Measurements from ENCODE around the gene MVK. TPM values are rescaled to one million over a fixed set of nuclear protein-coding genes. Genes with fewer than 3 reads are reported as not detected.

MVK gene
- total RNA-seq, 1 experiment from 2014 or later: 50.8 TPM

DNA sequence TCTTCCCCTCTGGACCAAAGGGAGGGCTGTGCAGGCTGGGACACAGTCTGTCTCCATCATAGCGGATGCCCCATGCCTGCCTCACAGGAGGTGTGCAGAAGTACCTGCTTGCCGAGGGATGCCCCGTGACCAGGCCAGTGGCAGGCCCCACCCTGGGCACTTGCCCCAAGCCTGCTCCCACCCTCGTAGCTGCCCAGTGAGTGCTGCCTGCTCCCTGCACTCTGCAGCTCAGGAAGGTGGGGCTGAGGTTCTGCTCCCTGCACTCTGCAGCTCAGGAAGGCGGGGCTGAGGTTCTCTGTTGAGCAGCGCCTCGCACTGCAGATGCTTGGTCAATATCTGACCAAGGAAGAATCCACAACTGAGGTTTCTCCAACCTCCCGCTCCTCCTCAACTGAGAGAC, 7.2 kb upstream of the MVK start:
- no peak for DNase-seq
- Histone ChIP-seq H3K9me3 (ENCODE audit: insufficient read depth, low read depth) (no peaks in the 10 kb centered on the region), H3K27ac (no peak overlapping the region), H2AFZ (no peak overlapping the region), H3K36me3 (ENCODE audit: low read depth) (0 out of 2 replicates have a peak, but pooled peaks cover 6% of the 10 kb centered on the region), H3K9me2 (ENCODE audit: insufficient read depth) (no peaks in the 10 kb centered on the region), H4K20me1 (ENCODE audit: insufficient read depth) (no peaks in the 10 kb centered on the region; the same call in 1 of the 2 replicates), H3K27me3 (ENCODE audit: insufficient read depth, low read depth) (no peaks in the 10 kb centered on the region), H3K4me3 (no peak overlapping the region), H3K79me2 (ENCODE audit: low read depth) (no peaks in the 10 kb centered on the region), H3K4me2 (no peak overlapping the region), H3F3A (ENCODE audit: insufficient read depth, low read depth) (no peaks in the 10 kb centered on the region), H3K4me1 (replicated peaks; ENCODE audit: insufficient read depth) (no peaks in the 10 kb centered on the region)
- no peak for TF ChIP-seq EZH2 (IDR thresholded peaks at IDR 0.05; ENCODE audit: low read depth)
- TF ChIP-seq, protein P1, sequence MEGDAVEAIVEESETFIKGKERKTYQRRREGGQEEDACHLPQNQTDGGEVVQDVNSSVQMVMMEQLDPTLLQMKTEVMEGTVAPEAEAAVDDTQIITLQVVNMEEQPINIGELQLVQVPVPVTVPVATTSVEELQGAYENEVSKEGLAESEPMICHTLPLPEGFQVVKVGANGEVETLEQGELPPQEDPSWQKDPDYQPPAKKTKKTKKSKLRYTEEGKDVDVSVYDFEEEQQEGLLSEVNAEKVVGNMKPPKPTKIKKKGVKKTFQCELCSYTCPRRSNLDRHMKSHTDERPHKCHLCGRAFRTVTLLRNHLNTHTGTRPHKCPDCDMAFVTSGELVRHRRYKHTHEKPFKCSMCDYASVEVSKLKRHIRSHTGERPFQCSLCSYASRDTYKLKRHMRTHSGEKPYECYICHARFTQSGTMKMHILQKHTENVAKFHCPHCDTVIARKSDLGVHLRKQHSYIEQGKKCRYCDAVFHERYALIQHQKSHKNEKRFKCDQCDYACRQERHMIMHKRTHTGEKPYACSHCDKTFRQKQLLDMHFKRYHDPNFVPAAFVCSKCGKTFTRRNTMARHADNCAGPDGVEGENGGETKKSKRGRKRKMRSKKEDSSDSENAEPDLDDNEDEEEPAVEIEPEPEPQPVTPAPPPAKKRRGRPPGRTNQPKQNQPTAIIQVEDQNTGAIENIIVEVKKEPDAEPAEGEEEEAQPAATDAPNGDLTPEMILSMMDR (conservative IDR thresholded peaks at IDR 0.05): no peak
- CTCF ChIA-PET: no interaction called here
- intact Hi-C loops (cut with micrococcal nuclease; ENCODE audit: unreplicated experiment): no loop called here
- BruUV-seq (replicated peaks): no TSS peak
- POLR2A ChIA-PET (ENCODE audit: unreplicated experiment): no interaction called here

DNA sequence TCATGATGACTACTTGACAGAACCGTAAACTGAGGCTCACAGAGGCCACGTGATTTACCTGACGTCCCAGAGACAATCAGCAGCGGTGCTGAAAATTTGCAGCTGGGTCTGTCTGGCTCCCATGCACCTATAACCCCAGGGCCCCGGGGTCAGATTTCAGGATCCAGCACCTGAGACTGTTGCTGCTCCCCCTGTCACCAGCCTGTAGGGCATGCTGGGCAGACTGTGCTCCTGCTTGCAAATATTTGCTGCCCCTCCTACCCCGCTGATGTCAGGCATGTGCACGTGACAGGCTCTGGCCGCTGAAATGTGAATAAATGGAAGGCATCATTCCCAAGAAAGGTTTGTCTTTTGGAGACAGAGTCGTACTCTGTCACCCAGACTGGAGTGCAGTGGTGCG, 6.3 kb upstream of the MVK start:
- DNase-seq: no peak
- Histone ChIP-seq H3K36me3 (ENCODE audit: low read depth) (0 out of 2 replicates have a peak, but pooled peaks cover 6% of the 10 kb centered on the region), H3K27ac (no peak overlapping the region), H3K27me3 (ENCODE audit: insufficient read depth, low read depth) (no peaks in the 10 kb centered on the region), H3F3A (ENCODE audit: insufficient read depth, low read depth) (no peaks in the 10 kb centered on the region), H2AFZ (no peak overlapping the region), H4K20me1 (ENCODE audit: insufficient read depth) (no peaks in the 10 kb centered on the region; the same call in 1 of the 2 replicates), H3K4me1 (replicated peaks; ENCODE audit: insufficient read depth) (peaks cover 2% of the 10 kb centered on the region; the same call in 1 of the 2 replicates), H3K79me2 (ENCODE audit: low read depth) (peaks cover under 1% of the 10 kb centered on the region; the same call in 1 of the 2 replicates), H3K9me2 (ENCODE audit: insufficient read depth) (no peaks in the 10 kb centered on the region), H3K4me2 (no peak overlapping the region), H3K4me3 (no peak overlapping the region), H3K9me3 (ENCODE audit: insufficient read depth, low read depth) (no peaks in the 10 kb centered on the region)
- CTCF ChIA-PET: no interaction called here
- BruUV-seq (replicated peaks): no TSS peak
- TF ChIP-seq, protein P1 (conservative IDR thresholded peaks at IDR 0.05): no peak
- TF ChIP-seq EZH2 (IDR thresholded peaks at IDR 0.05; ENCODE audit: low read depth): no peak
- POLR2A ChIA-PET (ENCODE audit: unreplicated experiment): no interaction called here
- intact Hi-C loops (cut with micrococcal nuclease; ENCODE audit: unreplicated experiment): no loop called here

DNA sequence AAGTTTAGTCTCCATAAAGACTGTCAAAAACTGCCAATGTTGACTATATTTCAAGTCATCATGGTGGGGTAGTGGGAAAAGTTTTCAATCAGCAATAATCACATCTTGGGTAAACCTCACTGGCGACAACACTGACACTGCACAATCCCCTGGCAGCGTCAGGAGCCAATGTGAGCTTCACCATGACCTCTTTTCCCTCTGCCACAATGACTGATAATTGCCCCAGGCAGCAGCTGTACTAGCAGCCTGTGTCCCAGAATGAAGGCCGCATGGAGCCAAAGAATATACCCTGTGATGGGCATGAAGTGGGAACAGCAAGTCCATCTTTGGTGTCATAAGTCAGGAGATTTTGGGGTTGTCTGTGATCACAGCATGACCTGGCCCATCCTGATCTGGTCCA, 5.6 kb upstream of the MVK start:
- H3K79me2 ChIP-seq (ENCODE audit: low read depth): peaks cover 7% of the 10 kb centered on the region
- no peak for DNase-seq
- H3K9me3 ChIP-seq (ENCODE audit: insufficient read depth, low read depth): no peaks in the 10 kb centered on the region
- no peaks in the 10 kb centered on the region for H3K27me3 ChIP-seq (ENCODE audit: insufficient read depth, low read depth)
- 0 out of 2 replicates have a peak, but pooled peaks cover 6% of the 10 kb centered on the region for H3K36me3 ChIP-seq (ENCODE audit: low read depth)
- H3K4me1 ChIP-seq (replicated peaks; ENCODE audit: insufficient read depth): peaks cover 7% of the 10 kb centered on the region
- H2AFZ ChIP-seq: no peak overlapping the region
- intact Hi-C loops (cut with micrococcal nuclease; ENCODE audit: unreplicated experiment): no loop called here
- H3K4me3 ChIP-seq: no peak overlapping the region
- H3F3A ChIP-seq (ENCODE audit: insufficient read depth, low read depth): no peaks in the 10 kb centered on the region
- H3K27ac ChIP-seq: no peak overlapping the region
- ChIA-PET CTCF (no interaction called here), POLR2A (ENCODE audit: unreplicated experiment) (no interaction called here)
- no TSS peak for BruUV-seq (replicated peaks)
- TF ChIP-seq, protein P1 (conservative IDR thresholded peaks at IDR 0.05): no peak
- TF ChIP-seq EZH2 (IDR thresholded peaks at IDR 0.05; ENCODE audit: low read depth): no peak
- H3K9me2 ChIP-seq (ENCODE audit: insufficient read depth): no peaks in the 10 kb centered on the region
- no peaks in the 10 kb centered on the region; the same call in 1 of the 2 replicates for H4K20me1 ChIP-seq (ENCODE audit: insufficient read depth)
- H3K4me2 ChIP-seq: no peak overlapping the region

All from PC-9 (cell line).